NCI-H128 (cell line): Measurements from ENCODE around the gene ST7.

Experiments
- DNase-seq: peaks from one replicate; lab custom pipeline; 2025; ENCODE audit not compliant: unreplicated experiment; lab: John Stamatoyannopoulos, UW

ST7 gene

DNA sequence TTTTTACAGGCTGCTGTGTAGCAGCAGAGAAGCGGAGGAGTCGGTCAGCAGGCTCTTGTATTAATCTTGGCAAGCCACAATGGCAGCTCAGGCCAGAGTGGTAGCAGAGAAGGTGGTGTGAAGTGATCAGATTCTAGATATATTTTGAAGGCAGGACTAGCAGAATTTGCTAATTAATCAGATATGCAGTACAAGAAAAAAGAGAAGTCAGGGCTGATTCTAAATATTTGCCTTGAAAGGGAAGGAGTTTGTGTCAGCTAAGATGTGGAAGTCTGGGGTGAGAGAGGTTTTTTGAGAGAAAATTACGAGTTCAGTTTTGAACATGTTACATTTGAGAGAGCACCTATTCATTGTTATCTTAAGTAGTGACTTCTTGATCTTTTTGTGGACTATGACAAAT lies 193.2 kb downstream of the ST7 start:
- no peak for DNase-seq

DNA sequence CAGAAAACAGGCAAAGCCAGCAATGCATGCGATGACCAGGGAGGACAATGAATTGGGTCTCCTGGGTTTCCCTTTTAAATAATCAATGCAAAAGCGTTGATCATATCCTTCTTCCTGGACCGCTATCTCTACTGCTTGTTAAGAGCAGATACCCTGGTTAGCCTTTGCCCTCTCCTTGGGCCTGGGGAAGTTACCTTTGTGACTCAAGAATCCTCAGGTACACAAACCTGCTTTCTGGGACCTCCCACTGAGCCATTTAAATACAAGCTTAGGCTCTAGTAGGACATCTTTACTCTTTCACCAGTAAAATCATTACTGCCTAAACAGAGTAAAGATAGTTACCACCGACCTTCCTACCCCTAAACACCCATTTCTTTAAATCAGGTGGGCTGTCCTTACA lies 195.7 kb downstream of the ST7 start:
- no peak for DNase-seq

DNA sequence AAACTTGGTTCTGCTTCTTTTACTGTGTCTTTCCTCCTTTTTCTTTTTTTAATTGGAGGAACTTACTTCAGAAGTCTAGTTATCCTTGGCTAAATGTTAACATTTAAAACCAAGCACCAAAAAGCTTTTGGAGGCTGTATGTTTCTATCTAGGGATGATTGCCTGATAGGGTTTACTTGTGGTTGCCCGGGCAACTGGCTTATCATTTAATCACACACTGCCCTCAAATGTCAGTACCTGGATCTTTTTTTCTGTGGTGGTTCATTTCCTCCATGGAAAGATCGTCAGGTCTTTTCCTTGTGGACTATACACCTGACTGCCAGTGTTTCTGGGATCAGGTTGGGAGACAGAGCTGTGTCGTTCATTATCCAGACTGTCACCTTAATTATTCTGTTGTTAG lies 196.4 kb downstream of the ST7 start:
- no peak for DNase-seq

DNA sequence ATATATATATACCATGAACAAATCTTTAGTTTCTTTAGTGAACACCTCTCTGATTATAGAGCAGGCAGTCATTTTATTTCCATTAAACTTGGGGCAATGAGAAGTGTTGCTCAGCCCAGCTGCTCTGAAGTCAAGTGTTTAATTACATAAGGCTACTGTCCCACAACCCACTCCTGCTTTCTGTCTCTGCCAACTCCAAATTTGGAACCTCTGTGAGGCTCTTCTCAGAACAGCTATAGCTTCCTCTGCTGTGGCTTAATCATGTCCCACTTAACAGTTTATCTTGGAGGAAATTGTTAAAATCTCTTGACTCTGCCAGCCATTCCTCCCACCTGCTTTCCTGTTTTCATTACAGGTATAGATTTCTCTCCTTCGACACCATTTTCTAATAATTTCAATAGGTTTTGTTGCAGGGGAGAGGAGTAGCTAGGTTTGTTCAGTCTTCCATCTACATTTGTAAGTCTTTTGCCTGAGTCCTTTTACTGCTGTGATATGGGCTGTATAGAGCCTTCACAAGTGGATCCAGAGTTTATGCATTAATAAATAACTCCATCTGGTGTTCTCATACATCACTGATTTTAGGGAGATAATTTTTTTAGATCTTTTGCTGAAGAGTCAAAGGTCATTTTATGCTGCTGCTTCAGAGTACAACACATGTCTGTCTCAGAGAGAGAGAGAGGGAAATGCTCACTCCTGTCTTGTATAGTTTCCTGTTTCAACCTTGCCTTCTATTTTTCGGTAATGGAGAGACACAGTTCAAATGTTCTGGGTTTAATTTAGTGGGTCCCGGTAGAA lies 199.1 kb downstream of the ST7 start:
- DNase-seq: no peak

DNA sequence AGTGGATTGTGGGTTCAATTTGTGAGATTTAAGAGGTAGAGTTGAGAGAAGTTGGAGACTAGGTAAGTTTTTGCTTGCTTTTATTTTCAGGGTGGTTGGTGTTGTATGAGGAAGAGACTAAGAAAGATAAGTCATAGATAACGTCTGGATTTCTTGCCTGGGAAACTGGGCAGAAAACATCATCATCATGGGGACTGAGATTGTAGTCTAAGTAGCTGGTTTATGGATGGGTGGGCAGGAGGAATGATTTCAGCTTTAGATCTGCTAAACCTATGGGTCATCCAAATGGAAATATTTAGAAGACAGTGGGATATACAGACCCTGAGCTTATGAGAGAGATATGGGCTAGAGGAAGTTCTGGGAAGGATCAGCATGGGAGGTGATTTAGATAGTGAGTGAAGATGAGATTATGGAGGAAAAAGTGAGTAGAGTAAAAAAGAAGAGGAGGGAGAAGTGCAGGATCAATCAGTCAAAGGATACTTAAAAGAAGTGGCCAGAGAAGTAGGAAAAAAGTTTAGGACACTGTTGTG lies 199.8 kb downstream of the ST7 start:
- DNase-seq: no peak

DNA sequence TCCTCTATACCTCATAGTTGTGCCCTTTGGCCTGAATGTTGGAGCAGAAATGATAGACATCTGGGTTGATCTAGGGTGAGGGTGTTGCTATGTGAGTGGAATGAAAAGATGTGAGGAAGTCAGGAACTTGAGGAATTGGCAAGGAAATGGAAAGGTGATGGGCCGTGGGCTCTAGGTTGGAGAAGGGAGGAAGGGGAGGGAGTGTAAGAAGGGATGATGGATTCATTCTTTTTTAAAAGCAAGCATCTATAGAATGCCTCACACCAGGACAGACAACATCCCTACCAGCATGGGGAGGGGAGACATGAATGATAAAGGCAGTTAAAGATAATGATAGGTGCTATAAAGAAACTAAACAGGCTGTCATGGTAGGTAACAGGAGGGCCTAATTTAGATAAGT lies 201.4 kb downstream of the ST7 start:
- no peak for DNase-seq

DNA sequence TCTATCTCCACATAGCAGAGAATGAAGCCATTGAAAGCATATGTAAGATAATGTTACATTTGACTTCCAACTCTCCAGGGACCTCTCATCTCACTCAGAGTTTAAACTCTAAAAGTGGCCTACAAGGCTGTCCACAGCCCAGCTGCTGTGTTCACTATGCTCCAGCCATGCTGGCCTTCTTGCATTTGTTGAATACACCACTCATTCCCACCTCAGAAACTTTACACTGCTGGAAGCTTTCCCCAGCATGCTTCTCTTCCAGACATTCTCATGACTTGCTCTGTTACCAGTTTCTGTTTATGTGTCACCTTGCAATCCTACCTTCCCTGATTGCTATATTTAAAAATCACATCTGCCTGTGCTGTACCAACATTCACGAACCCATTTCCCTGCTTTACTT lies 202.4 kb downstream of the ST7 start:
- no peak for DNase-seq

DNA sequence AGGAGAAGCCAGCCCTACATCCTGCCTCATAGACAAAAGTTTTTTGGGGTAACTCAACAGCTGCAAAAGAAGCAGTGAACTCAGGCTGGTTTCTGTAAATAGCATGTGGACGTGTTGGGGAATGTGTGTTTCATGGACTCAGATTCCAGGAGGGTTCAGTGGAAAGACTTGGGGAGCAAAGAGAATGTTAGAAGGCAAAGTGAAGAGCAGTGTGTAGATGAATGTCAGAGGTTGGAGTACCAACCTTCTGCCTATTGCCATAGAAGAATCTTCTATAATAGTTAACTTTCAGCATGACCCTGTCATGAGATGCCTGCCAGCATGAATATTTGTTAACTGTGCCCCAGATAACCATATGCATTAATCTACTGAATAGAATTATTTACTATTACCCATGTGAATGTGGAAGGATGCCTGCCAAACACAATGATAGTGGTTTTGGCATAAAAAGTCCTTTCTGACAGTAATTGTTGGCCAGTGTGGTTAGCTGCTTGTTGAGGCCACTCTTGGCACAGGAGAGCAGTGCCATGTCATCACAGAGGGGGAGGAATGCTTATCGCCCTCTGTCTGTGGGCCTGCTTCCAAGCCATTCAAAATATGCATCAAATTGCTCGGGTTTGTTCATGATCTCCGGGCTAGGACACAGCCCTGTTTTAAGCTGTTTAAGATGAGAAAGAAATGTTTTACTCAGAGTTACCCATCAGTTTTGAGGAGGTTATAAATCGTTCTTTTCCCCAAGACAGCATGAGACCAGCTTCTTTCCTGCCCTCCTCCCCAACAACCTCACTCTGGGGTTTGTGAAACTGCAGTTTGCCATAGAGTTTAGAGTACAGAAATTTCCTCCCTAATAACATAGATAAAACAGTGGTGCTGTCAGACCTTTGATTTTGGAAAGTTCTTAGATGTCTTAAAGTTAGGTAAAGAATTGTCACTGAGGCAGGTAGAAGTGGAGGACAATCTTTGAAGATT lies 204.2 kb downstream of the ST7 start:
- no peak for DNase-seq

DNA sequence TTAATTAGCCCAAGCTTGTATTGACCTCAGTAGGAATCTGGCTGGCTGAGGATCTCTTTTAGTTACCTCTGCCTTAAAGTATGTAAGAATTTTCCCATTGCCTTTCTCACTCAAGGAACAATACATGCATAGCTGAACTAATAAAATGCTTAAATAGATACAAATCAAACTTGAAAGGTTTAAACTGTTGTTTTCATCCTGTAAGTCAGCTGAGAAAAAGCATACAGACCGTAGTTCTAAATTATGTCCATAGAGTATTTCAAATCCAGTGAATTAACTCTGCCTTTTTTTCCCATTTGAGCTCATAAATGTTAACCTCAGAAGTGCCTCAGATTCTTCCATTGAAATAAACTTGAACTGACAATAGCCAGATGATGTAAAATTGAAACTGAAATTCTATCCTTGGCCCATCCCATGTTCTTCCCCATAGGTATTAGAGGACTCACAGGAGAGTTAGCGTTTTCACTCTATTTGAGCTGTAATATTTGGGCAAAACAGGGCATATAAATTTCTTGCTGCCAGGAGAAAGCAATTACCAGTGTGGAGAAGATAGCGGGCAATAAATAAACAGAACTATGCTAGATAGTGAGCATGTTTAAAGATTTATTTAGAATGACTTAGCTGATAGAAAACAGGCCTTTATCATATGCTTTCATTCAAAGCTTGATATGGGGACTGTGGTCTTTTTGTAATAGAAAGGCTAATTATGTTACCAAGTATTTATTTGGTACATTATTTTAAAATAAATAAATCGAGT lies 205.8 kb downstream of the ST7 start:
- DNase-seq: no peak

DNA sequence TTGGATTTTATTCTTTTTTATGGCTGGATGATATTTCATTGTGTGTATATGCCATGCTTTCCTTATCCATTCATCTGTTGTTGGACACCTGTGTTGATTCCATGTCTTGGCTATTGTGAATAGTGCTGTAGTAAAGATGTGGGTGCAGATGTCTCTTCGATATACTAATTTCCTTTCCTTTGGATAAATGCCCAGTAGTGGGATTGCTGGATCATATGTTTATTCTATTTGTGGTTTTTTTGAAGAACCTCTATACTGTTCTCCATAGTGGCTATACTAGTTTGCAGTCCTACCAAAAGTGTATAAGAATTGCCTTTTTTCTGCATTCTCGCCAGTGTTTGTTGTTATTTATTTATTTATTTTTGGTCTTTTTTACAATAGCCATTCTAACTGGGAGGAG lies 209.8 kb downstream of the ST7 start:
- DNase-seq: no peak

DNA sequence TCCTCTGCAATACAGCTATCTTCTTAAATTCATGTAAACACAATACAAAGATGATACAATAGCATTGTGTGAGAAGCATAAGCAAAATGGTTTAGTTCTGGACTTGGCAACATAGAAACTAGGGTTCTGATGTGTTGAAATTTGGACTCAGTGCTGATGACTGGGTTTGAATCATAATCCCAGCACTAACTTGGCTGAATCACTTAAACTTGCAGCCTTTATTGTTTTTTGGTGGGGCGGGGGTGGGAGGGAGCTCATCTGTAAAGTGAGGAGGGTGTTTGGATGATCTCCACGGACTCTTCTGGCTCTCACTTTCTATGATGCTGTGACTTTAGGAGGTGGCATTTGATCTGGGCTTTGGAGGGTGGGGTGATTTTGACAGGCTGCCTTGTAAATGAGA lies 211.3 kb downstream of the ST7 start:
- no peak for DNase-seq

DNA sequence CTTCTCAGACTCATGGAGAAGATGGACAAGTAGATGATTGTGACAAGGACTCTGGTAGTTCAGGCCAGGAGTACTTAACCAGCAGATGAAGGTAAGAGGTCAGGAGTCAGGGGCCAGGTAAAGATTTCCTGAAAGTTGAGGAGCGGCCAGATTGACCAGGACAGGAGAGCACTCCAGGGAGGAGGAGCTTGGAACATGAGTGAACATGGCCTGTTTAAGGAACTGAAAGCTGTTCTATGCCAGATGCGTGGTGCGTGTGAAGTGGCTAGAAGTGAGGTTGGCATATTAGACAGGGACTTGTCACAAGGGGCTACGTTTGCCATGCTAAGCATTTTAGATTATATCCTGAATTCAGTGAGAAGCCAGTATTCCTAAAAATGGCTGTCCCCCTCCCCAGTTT lies 212.4 kb downstream of the ST7 start:
- DNase-seq: no peak

DNA sequence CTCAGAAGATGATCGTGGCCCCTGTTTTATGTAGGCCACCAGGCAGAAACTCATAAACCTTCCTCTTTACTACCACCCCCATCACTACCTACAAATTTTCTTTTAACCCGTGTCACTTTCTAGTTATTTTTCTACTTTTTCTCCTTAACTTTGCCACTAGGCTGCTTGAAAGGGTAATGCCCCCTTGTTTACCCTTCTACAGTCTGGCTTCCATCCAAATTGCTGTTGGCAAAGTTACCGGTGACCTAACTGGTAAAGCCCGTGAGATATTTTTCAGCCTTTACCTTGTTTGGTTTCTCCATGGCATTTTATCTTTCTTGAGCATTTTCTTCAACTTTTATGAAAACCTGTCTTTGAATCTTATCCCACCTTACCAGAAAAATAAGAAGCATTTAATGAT lies 216.6 kb downstream of the ST7 start:
- no peak for DNase-seq

DNA sequence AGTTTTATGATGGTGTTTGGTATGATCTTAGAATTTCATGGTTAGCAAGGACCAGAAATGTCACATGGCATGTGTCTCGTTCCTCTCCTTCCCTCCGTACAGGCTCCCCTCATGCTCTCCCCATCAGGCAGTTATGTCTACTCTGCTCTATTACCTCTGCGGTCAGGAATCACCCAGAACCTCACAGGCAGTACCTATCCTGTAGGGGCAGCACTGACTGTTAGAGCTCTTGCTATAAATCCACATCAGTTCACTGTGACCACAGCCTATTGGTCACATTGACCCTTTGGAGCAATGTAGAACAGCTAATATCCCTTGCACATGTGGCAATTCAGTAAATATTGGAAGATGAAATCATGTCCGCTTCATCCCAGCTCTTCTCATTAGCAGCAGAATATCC lies 217.8 kb downstream of the ST7 start:
- no peak for DNase-seq

DNA sequence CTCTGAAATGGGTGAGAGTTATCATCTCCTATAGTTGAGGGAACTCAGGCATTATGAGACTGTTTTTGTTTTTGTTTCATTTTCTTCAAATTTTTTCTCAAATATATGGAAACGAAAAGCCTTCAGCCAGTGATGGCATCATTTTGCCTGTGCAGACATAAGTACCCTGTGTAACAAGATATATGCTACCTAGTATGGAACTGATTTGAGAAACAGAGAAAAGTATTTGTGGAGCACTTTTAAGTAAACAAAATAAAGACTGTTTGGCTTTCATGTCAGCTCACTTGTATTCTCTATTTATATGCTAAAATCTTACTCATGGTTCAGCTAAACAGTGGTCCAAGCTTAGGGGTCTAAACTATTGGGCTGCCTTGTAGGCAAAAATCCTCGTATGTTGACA lies 219.0 kb downstream of the ST7 start:
- no peak for DNase-seq

DNA sequence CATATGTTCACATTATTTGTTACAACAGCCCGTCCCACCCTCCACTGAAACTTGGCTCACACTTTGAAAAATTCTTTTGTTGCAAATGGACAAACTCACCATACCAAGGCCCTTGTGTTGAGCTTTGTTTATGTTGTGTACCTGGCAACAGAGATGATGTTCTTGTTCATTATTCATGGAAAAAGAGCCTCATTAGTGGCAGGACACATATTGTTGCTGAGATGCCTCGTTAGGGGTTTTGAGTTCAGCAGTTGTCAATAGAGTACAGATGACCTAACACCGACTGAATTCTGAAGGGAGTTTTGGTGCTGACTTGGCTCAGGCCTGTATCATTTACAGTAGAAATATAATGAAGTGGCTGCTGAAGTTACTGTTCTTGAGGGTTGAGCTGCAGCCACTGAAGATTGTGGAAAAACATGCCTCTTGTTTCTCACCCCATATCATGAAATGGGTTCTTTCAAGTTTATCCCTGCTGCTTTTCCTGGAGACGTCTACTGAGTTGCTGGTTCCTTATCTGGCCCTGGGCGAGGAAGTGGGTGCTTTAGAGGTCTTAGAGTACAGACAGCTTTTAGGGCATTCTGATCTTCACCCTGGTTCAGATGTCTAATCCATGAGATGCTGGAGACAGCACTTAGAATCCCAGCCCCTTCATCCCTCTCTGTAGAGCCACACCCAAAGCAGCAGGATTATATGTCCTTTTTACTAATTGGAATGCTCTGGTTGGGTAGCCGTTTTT lies 219.9 kb downstream of the ST7 start:
- DNase-seq: no peak

DNA sequence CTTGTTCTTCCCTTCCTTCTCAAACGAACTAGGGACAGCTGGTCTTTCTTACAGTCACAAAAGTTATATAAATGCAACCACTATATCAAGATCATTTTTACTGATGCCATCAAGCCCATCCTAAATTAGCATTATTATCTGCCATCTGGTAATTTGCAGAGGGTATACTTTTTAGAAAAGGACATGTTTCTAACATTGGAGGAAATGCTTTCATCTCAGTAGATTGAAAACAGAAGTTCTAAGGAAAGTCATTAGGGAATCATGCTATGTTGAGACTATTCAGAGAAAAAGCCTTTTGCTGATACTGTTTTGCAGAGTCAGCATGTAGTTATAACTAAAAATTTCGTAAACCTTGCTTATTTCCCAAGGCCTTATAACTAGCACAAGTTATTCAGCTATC lies 222.9 kb downstream of the ST7 start:
- no peak for DNase-seq

DNA sequence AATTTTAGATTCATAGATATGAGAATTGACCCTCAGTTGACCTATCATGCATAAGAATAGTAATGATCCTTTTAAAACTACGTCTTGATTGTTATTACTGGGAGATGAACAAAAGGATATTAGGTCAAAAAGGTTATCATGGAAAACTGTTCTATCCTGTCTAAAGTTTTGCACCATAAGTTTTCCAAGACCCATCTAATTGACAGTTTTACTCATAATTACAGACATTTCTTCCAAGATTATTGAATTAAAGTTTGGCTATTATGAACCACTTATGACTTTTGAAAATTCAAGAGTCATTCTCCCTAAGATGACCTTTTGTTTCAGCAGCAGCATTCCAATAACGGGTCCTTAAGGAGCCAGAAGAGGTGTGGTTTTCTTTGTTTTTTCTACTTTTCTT lies 225.3 kb downstream of the ST7 start:
- DNase-seq: no peak

DNA sequence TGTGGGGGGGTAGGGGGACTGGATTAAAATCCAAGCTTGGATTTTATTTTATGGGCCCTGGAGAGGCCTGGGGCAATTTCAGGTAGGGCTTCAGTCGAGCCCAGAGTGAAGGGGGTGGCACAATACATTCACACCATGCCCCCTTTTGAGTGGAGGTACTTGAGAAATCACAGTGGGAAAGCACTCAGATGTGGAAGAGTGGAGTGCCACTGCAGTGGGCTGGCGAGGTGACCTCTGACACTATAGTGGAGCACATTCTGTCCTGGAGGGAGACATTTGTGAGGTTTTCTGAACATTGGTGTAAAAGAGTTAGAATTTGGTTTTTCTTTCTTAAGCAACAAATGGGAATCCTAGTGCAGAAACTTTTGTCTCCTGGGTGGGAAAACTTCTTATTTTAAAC lies 226.4 kb downstream of the ST7 start:
- no peak for DNase-seq

DNA sequence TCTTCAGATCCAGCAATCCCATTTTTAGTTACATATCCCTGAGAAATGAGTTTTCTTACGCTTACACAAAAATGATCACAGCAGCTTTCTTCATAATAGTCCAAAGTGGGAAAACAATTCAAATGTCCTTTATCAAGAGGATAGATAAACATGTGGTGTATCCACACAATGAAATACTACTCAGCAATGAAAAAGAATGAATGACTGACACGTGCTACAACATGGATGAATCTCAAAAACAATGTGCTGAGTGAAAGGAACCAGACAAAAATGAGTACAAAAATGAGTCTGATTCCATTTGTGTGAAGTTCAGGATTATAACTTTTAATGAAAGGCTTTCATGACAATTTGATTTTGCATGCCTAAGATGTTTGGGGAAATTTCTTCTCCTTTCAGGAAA lies 230.4 kb downstream of the ST7 start:
- no peak for DNase-seq

DNA sequence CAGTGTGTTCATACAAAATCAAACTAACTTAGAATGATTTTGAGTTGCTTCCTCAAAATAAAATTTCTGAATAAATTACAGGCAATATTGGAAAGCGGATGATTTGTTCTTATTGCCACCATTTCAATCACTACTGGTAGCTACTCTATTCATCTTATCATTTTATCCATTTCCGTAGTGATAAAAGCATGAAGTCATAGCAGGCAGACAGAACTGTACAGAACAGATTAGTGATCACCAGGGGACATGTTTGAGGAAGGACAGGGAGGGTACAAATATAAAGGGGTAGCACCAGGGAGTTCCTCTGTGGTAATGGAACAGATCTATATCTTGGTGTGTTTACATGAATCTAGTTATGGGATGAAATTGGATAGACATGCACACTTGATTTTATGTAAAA lies 231.1 kb downstream of the ST7 start:
- no peak for DNase-seq
